ENCODE data around the gene RGS9BP. TPM values are rescaled to one million over a fixed set of nuclear protein-coding genes. Genes with fewer than 3 reads are reported as not detected.
"Not testable (repeated sequence)": the region's sequence is repeated elsewhere in the genome, so short reads cannot be mapped to it uniquely, and the experiment has no call there.

Gene RGS9BP
- total RNA-seq, 1 experiment from 2014 or later, result 0.75 TPM

- Histone ChIP-seq H3K27me3 (replicated peaks; ENCODE audit: control insufficient read depth, insufficient read depth, low read length) (no peaks in the 10 kb centered on the region), H3K36me3 (ENCODE audit: control insufficient read depth, insufficient read depth, low read length) (peaks cover 2% of the 10 kb centered on the region; the same call in 1 of the 2 replicates), H3K4me3 (ENCODE audit: low read depth, low read length) (no peak overlapping the region), H3K4me1 (no peaks in the 10 kb centered on the region), H3K9me3 (no peaks in the 10 kb centered on the region)
- CTCF ChIA-PET, result no interaction called here
- no TSS peak for BruUV-seq (replicated peaks)
- DNase-seq, result no peak
- no peak overlapping the region for H3K27ac Mint-ChIP-seq (ENCODE audit: unreplicated experiment)
- no peaks in the 10 kb centered on the region for H3K27me3 Mint-ChIP-seq (ENCODE audit: insufficient read depth, unreplicated experiment)
- H3K36me3 Mint-ChIP-seq (ENCODE audit: insufficient read depth, unreplicated experiment), result peaks cover 56% of the 10 kb centered on the region
- H3K4me1 Mint-ChIP-seq (ENCODE audit: low read depth, unreplicated experiment), result no peaks in the 10 kb centered on the region
- H3K9me3 Mint-ChIP-seq (ENCODE audit: unreplicated experiment), result no peaks in the 10 kb centered on the region
- intact Hi-C loops (cut with micrococcal nuclease; ENCODE audit: unreplicated experiment), result no loop called here
- TF ChIP-seq CTCF (IDR thresholded peaks at IDR 0.05; ENCODE audit: insufficient read depth in 1 of 2, low read depth in 1 of 2, low read length in 1 of 2, severe bottlenecking in 1 of 2, unreplicated experiment in 1 of 2), result no peak
- POLR2A ChIA-PET, result no interaction called here
- H3K4me3 Mint-ChIP-seq (ENCODE audit: unreplicated experiment), result no peak overlapping the region
Measured at GRCh38 chr19:32711747-32712146, 36.1 kb downstream of the RGS9BP start.

GRCh38 chr19:32716203-32716602 is 40.6 kb downstream of the RGS9BP start:
- peaks cover 30% of the 10 kb centered on the region for H3K36me3 Mint-ChIP-seq (ENCODE audit: insufficient read depth, unreplicated experiment)
- H3K27ac Mint-ChIP-seq (ENCODE audit: unreplicated experiment); H3K4me3 Mint-ChIP-seq (ENCODE audit: unreplicated experiment); intact Hi-C loops (cut with micrococcal nuclease; ENCODE audit: unreplicated experiment); H3K27me3 Mint-ChIP-seq (ENCODE audit: insufficient read depth, unreplicated experiment); DNase-seq; H3K4me3 ChIP-seq (ENCODE audit: low read depth, low read length); POLR2A ChIA-PET; H3K4me1 ChIP-seq; CTCF ChIA-PET; H3K9me3 Mint-ChIP-seq (ENCODE audit: unreplicated experiment); H3K27me3 ChIP-seq (replicated peaks; ENCODE audit: control insufficient read depth, insufficient read depth, low read length); H3K9me3 ChIP-seq; H3K36me3 ChIP-seq (ENCODE audit: control insufficient read depth, insufficient read depth, low read length); BruUV-seq (replicated peaks): not testable (repeated sequence)
- H3K4me1 Mint-ChIP-seq (ENCODE audit: low read depth, unreplicated experiment), result peaks cover 11% of the 10 kb centered on the region

GRCh38 chr19:32717496-32717895 is 41.8 kb downstream of the RGS9BP start:
- no peak for DNase-seq
- BruUV-seq (replicated peaks), result no TSS peak
- ChIA-PET CTCF (no interaction called here), POLR2A (no interaction called here)
- H3K27me3 Mint-ChIP-seq (ENCODE audit: insufficient read depth, unreplicated experiment), result no peaks in the 10 kb centered on the region
- H3K27ac Mint-ChIP-seq (ENCODE audit: unreplicated experiment), result no peak overlapping the region
- Histone ChIP-seq H3K27me3 (replicated peaks; ENCODE audit: control insufficient read depth, insufficient read depth, low read length) (no peaks in the 10 kb centered on the region), H3K36me3 (ENCODE audit: control insufficient read depth, insufficient read depth, low read length) (no peaks in the 10 kb centered on the region; the same call in 1 of the 2 replicates), H3K4me3 (ENCODE audit: low read depth, low read length) (no peak overlapping the region), H3K9me3 (no peaks in the 10 kb centered on the region), H3K4me1 (peaks cover 7% of the 10 kb centered on the region; the same call in 1 of the 2 replicates)
- H3K4me1 Mint-ChIP-seq (ENCODE audit: low read depth, unreplicated experiment), result peaks cover 11% of the 10 kb centered on the region
- intact Hi-C loops (cut with micrococcal nuclease; ENCODE audit: unreplicated experiment), result no loop called here
- no peak overlapping the region for H3K4me3 Mint-ChIP-seq (ENCODE audit: unreplicated experiment)
- H3K9me3 Mint-ChIP-seq (ENCODE audit: unreplicated experiment), result no peaks in the 10 kb centered on the region
- H3K36me3 Mint-ChIP-seq (ENCODE audit: insufficient read depth, unreplicated experiment), result peaks cover 34% of the 10 kb centered on the region
- no peak for TF ChIP-seq CTCF (IDR thresholded peaks at IDR 0.05; ENCODE audit: insufficient read depth in 1 of 2, low read depth in 1 of 2, low read length in 1 of 2, severe bottlenecking in 1 of 2, unreplicated experiment in 1 of 2)

- CTCF ChIA-PET, result no interaction called here
- Histone ChIP-seq H3K4me3 (ENCODE audit: low read depth, low read length) (no peak overlapping the region), H3K9me3 (no peaks in the 10 kb centered on the region), H3K36me3 (ENCODE audit: control insufficient read depth, insufficient read depth, low read length) (no peaks in the 10 kb centered on the region; the same call in 1 of the 2 replicates), H3K27me3 (replicated peaks; ENCODE audit: control insufficient read depth, insufficient read depth, low read length) (no peaks in the 10 kb centered on the region), H3K4me1 (peaks cover 7% of the 10 kb centered on the region; the same call in 1 of the 2 replicates)
- POLR2A ChIA-PET, result no interaction called here
- no peak overlapping the region for H3K4me3 Mint-ChIP-seq (ENCODE audit: unreplicated experiment)
- peaks cover 11% of the 10 kb centered on the region for H3K4me1 Mint-ChIP-seq (ENCODE audit: low read depth, unreplicated experiment)
- BruUV-seq (replicated peaks), result no TSS peak
- H3K9me3 Mint-ChIP-seq (ENCODE audit: unreplicated experiment), result no peaks in the 10 kb centered on the region
- H3K27me3 Mint-ChIP-seq (ENCODE audit: insufficient read depth, unreplicated experiment), result no peaks in the 10 kb centered on the region
- no peak for TF ChIP-seq CTCF (IDR thresholded peaks at IDR 0.05; ENCODE audit: insufficient read depth in 1 of 2, low read depth in 1 of 2, low read length in 1 of 2, severe bottlenecking in 1 of 2, unreplicated experiment in 1 of 2)
- intact Hi-C loops (cut with micrococcal nuclease; ENCODE audit: unreplicated experiment), result no loop called here
- DNase-seq, result no peak
- H3K36me3 Mint-ChIP-seq (ENCODE audit: insufficient read depth, unreplicated experiment), result peaks cover 26% of the 10 kb centered on the region
- H3K27ac Mint-ChIP-seq (ENCODE audit: unreplicated experiment), result no peak overlapping the region
Measured at GRCh38 chr19:32718286-32718685, 42.6 kb downstream of the RGS9BP start.

Measured in Caco-2 (cell line).